ENCODE data around the gene NOS1. TPM values are rescaled to one million over a fixed set of nuclear protein-coding genes. Genes with fewer than 3 reads are reported as not detected.

The NOS1 gene
- total RNA-seq, 1 donor from 2014 or later, result 0.05 TPM

- H3K4me3 Mint-ChIP-seq (ENCODE audit: unreplicated experiment), result no peak overlapping the region
- H3K36me3 Mint-ChIP-seq (ENCODE audit: unreplicated experiment), result peaks cover 64% of the 10 kb centered on the region
- no peaks in the 10 kb centered on the region for H3K27me3 Mint-ChIP-seq (ENCODE audit: unreplicated experiment)
- no peak for DNase-seq (ENCODE audit: extremely low spot score, unreplicated experiment)
- TF ChIP-seq CTCF (IDR thresholded peaks at IDR 0.05), result no peak
- peaks cover 9% of the 10 kb centered on the region for H3K9me3 Mint-ChIP-seq (ENCODE audit: unreplicated experiment)
- H3K27ac Mint-ChIP-seq (ENCODE audit: unreplicated experiment), result no peak overlapping the region
- H3K4me1 Mint-ChIP-seq (ENCODE audit: unreplicated experiment), result no peaks in the 10 kb centered on the region
Measured at GRCh38 chr12:117180758-117181467, 180.5 kb downstream of the NOS1 start.

DNA sequence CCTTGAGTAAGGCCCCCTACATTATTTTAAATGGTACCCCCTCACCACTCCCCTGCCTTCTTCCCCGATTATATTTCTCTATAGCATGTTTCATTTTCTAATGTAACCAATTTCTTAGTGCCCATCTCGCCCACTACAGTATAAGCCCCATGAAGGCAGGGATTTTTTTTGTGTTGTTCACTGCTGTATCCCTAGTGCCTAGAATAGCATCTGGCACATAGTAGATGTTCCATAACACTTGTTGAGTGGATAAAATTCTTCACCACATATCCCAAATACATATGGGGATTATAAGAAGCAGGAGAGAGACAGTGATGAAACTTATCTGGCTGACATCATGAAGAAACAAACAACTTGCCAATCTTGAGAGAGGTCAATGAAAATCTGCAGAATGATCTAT lies 182.7 kb downstream of the NOS1 start:
- Mint-ChIP-seq H3K4me1 (ENCODE audit: unreplicated experiment) (no peaks in the 10 kb centered on the region), H3K9me3 (ENCODE audit: unreplicated experiment) (peaks cover 9% of the 10 kb centered on the region), H3K27ac (ENCODE audit: unreplicated experiment) (no peak overlapping the region), H3K4me3 (ENCODE audit: unreplicated experiment) (no peak overlapping the region), H3K36me3 (ENCODE audit: unreplicated experiment) (peaks cover 56% of the 10 kb centered on the region), H3K27me3 (ENCODE audit: unreplicated experiment) (no peaks in the 10 kb centered on the region)
- no peak for DNase-seq (ENCODE audit: extremely low spot score, unreplicated experiment)
- no peak for TF ChIP-seq CTCF (IDR thresholded peaks at IDR 0.05)

DNA sequence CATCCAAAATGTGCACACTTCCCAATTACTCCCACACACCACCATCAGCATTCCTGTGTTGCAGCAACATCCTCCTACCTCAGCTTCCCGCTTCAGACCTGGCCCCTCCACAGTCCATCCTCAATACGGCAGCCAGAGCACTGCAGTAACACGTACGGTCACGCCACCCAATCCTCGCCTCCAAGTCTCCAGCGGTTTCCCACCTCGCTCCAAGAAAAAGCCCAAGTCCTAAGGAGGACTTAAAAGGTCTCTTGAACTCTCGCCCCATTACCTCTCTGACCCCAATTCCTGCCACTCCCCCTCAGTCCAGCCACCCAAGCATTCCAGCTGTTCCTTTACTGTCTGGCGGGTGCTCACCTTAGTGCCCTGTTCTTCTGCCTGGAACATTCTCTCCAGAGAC lies 183.1 kb downstream of the NOS1 start:
- DNase-seq (ENCODE audit: extremely low spot score, unreplicated experiment), result no peak
- Mint-ChIP-seq H3K27ac (ENCODE audit: unreplicated experiment) (no peak overlapping the region), H3K4me1 (ENCODE audit: unreplicated experiment) (no peaks in the 10 kb centered on the region), H3K9me3 (ENCODE audit: unreplicated experiment) (peaks cover 9% of the 10 kb centered on the region), H3K36me3 (ENCODE audit: unreplicated experiment) (peaks cover 57% of the 10 kb centered on the region), H3K27me3 (ENCODE audit: unreplicated experiment) (no peaks in the 10 kb centered on the region), H3K4me3 (ENCODE audit: unreplicated experiment) (no peak overlapping the region)
- no peak for TF ChIP-seq CTCF (IDR thresholded peaks at IDR 0.05)

DNA sequence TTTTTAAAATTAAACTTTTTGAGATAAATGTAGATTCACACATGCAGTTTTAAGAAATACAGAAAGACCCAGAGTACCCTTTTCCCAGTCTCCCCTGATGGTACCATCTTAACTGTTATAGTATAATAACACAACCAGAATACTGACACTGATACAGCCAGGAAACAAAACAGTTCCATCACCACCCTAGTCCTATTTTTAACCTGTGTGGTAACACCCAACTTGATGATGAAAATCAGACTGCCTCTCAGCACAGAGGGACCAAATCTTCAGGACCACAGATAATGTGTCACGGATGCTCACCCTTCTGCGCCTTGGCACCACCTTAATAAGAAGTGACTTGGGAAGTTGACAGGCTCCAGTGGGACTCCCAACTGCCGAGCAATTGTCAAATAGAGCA lies 189.3 kb downstream of the NOS1 start:
- Mint-ChIP-seq H3K27ac (ENCODE audit: unreplicated experiment) (no peak overlapping the region), H3K27me3 (ENCODE audit: unreplicated experiment) (no peaks in the 10 kb centered on the region), H3K4me3 (ENCODE audit: unreplicated experiment) (no peak overlapping the region), H3K9me3 (ENCODE audit: unreplicated experiment) (no peaks in the 10 kb centered on the region), H3K4me1 (ENCODE audit: unreplicated experiment) (no peaks in the 10 kb centered on the region), H3K36me3 (ENCODE audit: unreplicated experiment) (peaks cover 64% of the 10 kb centered on the region)
- TF ChIP-seq CTCF (IDR thresholded peaks at IDR 0.05), result no peak
- no peak for DNase-seq (ENCODE audit: extremely low spot score, unreplicated experiment)

GRCh38 chr12:117171499-117172162 lies 189.8 kb downstream of the NOS1 start:
- no peaks in the 10 kb centered on the region for H3K4me1 Mint-ChIP-seq (ENCODE audit: unreplicated experiment)
- peaks cover 63% of the 10 kb centered on the region for H3K36me3 Mint-ChIP-seq (ENCODE audit: unreplicated experiment)
- no peak overlapping the region for H3K27ac Mint-ChIP-seq (ENCODE audit: unreplicated experiment)
- no peak for TF ChIP-seq CTCF (IDR thresholded peaks at IDR 0.05)
- no peak for DNase-seq (ENCODE audit: extremely low spot score, unreplicated experiment)
- H3K27me3 Mint-ChIP-seq (ENCODE audit: unreplicated experiment), result no peaks in the 10 kb centered on the region
- no peaks in the 10 kb centered on the region for H3K9me3 Mint-ChIP-seq (ENCODE audit: unreplicated experiment)
- no peak overlapping the region for H3K4me3 Mint-ChIP-seq (ENCODE audit: unreplicated experiment)

Data from osteocyte (in vitro differentiated cells).